ENCODE results near the gene PDE3B.
A peak's percentile ranks its signal among the peaks of the same experiment; 100 is the strongest.

Gene PDE3B

DNA sequence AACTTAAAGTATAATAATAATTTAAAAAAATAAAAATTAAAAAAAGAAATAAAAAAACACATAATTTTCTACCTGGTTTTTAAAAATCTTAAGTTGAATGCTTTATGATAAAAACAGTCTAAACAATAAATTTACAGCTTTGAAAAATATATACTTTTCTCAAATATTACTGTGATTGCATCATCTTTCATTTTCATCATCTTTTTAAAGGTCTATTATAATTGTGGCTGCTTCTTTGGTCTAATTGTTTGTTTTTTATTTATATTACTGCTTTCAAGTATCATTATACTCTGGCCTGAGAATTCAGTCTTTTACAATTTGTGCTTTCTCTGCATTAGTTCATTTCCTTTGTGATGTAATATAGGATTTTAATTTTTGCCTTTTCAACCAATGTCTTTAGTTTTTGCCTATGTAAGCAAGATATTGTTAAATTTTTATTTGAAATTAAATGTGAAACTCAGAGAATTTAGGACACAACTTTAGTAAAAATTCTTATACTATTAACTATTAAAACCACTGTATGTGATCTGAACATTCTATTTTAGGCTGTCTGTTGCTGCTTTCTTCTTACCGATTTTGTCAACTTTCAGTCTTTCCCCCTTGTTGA, 241.2 kb downstream of the PDE3B start:
- H3K4me1 ChIP-seq (ENCODE audit: insufficient read depth, insufficient read length): no peaks in the 10 kb centered on the region
- no peaks in the 10 kb centered on the region for H3K9me3 ChIP-seq (ENCODE audit: insufficient read depth, low read length)
- H3K9ac ChIP-seq (ENCODE audit: insufficient read length, low read depth): no peak overlapping the region
- no peak for TF ChIP-seq ZNF274 (IDR thresholded peaks at IDR 0.05; ENCODE audit: low read depth, low read length)
- no peak for TF ChIP-seq YY1 (IDR thresholded peaks at IDR 0.05; ENCODE audit: insufficient read depth, insufficient read length)
- no peak for TF ChIP-seq SUZ12 (IDR thresholded peaks at IDR 0.05; ENCODE audit: extremely low read depth, insufficient read depth, insufficient read length)
- no peaks in the 10 kb centered on the region for H3K27me3 ChIP-seq (ENCODE audit: insufficient read depth, insufficient read length)
- DNase-seq (ENCODE audit: low read depth, low spot score): no peak
- peaks cover 4% of the 10 kb centered on the region for H3K36me3 ChIP-seq (ENCODE audit: insufficient read depth, insufficient read length, low read length)
- H3K4me3 ChIP-seq (ENCODE audit: insufficient read length, low read depth): no peak overlapping the region

DNA sequence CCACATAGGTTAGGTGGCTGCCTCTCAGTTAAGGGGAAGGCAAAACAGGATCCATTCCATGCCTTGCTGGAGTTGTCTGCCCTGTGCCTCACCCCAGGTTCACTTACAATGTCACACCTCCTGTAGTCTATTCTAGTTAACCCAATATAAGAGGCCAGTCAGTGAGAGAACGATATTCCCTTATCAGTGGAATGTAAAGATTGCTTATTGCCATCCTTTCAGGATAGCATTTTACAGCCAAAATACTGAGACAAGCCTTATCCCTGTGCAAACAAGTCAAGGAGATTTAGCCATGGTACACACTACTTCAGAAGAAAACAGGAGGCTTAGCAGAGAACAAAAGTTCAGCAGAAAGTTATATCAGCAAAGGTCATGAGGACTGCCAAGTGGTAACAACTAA, 242.9 kb downstream of the PDE3B start:
- Histone ChIP-seq H3K9me3 (ENCODE audit: insufficient read depth, low read length) (no peaks in the 10 kb centered on the region), H3K36me3 (ENCODE audit: insufficient read depth, insufficient read length, low read length) (peaks cover 2% of the 10 kb centered on the region), H3K27me3 (ENCODE audit: insufficient read depth, insufficient read length) (no peaks in the 10 kb centered on the region), H3K4me1 (ENCODE audit: insufficient read depth, insufficient read length) (no peaks in the 10 kb centered on the region), H3K9ac (ENCODE audit: insufficient read length, low read depth) (no peak overlapping the region), H3K4me3 (ENCODE audit: insufficient read length, low read depth) (no peak overlapping the region)
- no peak for DNase-seq (ENCODE audit: low read depth, low spot score)
- TF ChIP-seq SUZ12 (IDR thresholded peaks at IDR 0.05; ENCODE audit: extremely low read depth, insufficient read depth, insufficient read length) (no peak), ZNF274 (IDR thresholded peaks at IDR 0.05; ENCODE audit: low read depth, low read length) (no peak), YY1 (IDR thresholded peaks at IDR 0.05; ENCODE audit: insufficient read depth, insufficient read length) (no peak)

DNA sequence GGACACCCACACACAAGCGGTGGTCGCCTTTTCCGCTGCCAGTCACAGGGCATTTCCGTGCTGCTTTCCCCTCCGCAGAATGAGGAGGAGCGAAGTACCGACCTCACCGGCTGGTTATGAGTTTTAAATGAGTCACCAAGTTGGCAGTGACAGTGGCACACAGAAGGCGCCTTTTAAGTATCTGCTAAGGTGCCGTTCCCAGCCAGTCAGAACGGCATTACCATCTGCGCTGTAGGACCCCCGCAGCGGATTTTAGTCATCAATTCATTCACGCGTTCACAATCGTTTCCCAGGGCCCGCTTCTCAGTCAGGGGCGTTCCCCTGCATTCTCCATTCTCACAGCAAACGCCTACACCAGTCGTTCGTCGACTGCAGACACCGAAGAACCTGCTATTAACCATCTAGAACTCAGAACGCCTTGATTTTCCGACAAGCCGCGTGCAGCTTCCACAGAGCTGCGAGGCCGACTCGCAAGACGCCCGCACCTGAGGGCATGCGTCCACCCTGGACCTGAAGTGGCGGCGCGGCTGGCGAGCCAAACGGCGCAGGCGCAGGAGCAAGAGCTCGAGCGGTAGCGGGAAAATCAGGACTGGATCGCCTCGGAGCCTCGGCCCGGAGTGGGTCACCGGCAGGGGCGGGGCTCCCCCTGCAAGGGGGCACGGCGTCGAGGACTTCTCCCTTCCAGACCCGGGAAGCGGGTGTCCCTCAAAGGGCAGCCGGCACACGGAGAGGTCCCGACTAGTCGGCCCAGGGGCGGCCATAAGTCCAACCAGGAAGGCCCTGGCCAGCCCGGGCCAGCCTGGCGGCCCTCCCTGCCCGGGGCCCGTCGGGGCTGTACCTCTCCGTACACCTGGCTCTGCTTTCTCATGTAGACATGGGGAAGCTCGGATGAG, 247.8 kb downstream of the PDE3B start:
- no peaks in the 10 kb centered on the region for H3K4me1 ChIP-seq (ENCODE audit: insufficient read depth, insufficient read length)

DNA sequence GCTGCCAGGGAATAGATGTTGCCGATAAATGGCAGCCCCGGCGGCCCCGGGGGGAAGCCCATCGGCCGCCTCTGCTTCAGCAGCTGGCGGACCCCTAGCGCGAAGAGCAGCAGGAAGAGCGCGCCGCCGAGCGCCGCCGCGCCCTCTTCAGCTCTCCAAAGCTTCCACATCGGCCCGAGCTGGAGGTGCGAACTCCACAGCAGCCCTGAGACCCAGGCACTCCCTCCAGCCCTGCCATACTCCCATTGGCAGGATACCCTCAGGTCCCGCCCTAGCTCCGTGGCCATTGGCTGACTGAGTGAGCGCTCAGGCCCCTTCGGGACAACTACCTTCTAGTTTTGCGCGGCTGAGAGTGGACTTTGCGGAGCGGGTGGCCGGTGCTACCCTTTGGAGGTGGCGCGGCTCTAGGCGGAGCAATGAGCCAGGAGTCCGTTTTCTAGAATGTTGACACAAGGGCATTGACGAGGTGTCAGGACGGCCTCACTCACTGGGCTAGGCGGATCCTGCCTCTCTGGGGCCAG, 248.5 kb downstream of the PDE3B start, which contains the start of gene CYP2R1:
CYP2R1 (minus strand) TSS at position 196 of the 521 bp plus-strand sequence; CDS start at position 170, 26 bp downstream.
- Histone ChIP-seq H3K36me3 (ENCODE audit: insufficient read depth, insufficient read length, low read length) (no peaks in the 10 kb centered on the region), H3K9ac (ENCODE audit: insufficient read length, low read depth) (peak within 1 kb of the TSS; percentile 79), H3K27me3 (ENCODE audit: insufficient read depth, insufficient read length) (peaks cover 4% of the 10 kb centered on the region), H3K4me3 (ENCODE audit: insufficient read length, low read depth) (peak within 1 kb of the TSS; percentile 46), H3K9me3 (ENCODE audit: insufficient read depth, low read length) (no peaks in the 10 kb centered on the region), H3K4me1 (ENCODE audit: insufficient read depth, insufficient read length) (no peaks in the 10 kb centered on the region)
- DNase-seq (ENCODE audit: low read depth, low spot score): peak; percentile 85
- no peak for TF ChIP-seq SUZ12 (IDR thresholded peaks at IDR 0.05; ENCODE audit: extremely low read depth, insufficient read depth, insufficient read length)
- TF ChIP-seq ZNF274 (IDR thresholded peaks at IDR 0.05; ENCODE audit: low read depth, low read length): no peak
- TF ChIP-seq YY1 (IDR thresholded peaks at IDR 0.05; ENCODE audit: insufficient read depth, insufficient read length): no peak

More for the DNA sequence above, 247.8 kb downstream of the PDE3B start:
- Histone ChIP-seq H3K9me3 (ENCODE audit: insufficient read depth, low read length) (no peaks in the 10 kb centered on the region), H3K27me3 (ENCODE audit: insufficient read depth, insufficient read length) (peaks cover 4% of the 10 kb centered on the region), H3K4me3 (ENCODE audit: insufficient read length, low read depth) (peak overlapping the region; percentile 46), H3K36me3 (ENCODE audit: insufficient read depth, insufficient read length, low read length) (no peaks in the 10 kb centered on the region), H3K9ac (ENCODE audit: insufficient read length, low read depth) (peak overlapping the region; percentile 79)
- TF ChIP-seq SUZ12 (IDR thresholded peaks at IDR 0.05; ENCODE audit: extremely low read depth, insufficient read depth, insufficient read length) (no peak), ZNF274 (IDR thresholded peaks at IDR 0.05; ENCODE audit: low read depth, low read length) (no peak), YY1 (IDR thresholded peaks at IDR 0.05; ENCODE audit: insufficient read depth, insufficient read length) (no peak)
- peak; percentile 70 for DNase-seq (ENCODE audit: low read depth, low spot score)

DNA sequence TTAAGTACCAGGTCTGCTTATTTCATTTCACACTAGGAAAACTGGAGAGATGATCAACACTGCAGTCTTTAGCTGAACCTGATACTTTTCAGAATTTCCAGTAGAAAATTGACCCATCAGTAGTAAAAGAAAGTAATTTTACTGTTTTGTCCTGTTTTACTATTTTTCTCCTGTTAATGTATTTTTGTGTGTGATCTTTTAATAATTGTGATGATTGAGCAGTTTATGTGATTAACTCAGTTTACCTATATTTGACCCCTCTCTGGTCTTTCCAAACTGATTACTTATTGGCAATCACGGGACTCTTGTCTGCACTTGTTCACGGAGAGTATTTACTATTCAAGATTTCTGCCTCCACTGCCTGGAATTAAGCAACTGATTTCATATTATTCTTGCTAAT, 249.0 kb downstream of the PDE3B start:
- H3K9ac ChIP-seq (ENCODE audit: insufficient read length, low read depth): no peak overlapping the region
- TF ChIP-seq ZNF274 (IDR thresholded peaks at IDR 0.05; ENCODE audit: low read depth, low read length): no peak
- no peak for TF ChIP-seq YY1 (IDR thresholded peaks at IDR 0.05; ENCODE audit: insufficient read depth, insufficient read length)
- no peak for TF ChIP-seq SUZ12 (IDR thresholded peaks at IDR 0.05; ENCODE audit: extremely low read depth, insufficient read depth, insufficient read length)
- H3K27me3 ChIP-seq (ENCODE audit: insufficient read depth, insufficient read length): peaks cover 4% of the 10 kb centered on the region
- H3K36me3 ChIP-seq (ENCODE audit: insufficient read depth, insufficient read length, low read length): no peaks in the 10 kb centered on the region
- H3K4me3 ChIP-seq (ENCODE audit: insufficient read length, low read depth): peak overlapping the region; percentile 46
- no peaks in the 10 kb centered on the region for H3K4me1 ChIP-seq (ENCODE audit: insufficient read depth, insufficient read length)
- DNase-seq (ENCODE audit: low read depth, low spot score): no peak
- no peaks in the 10 kb centered on the region for H3K9me3 ChIP-seq (ENCODE audit: insufficient read depth, low read length)

DNA sequence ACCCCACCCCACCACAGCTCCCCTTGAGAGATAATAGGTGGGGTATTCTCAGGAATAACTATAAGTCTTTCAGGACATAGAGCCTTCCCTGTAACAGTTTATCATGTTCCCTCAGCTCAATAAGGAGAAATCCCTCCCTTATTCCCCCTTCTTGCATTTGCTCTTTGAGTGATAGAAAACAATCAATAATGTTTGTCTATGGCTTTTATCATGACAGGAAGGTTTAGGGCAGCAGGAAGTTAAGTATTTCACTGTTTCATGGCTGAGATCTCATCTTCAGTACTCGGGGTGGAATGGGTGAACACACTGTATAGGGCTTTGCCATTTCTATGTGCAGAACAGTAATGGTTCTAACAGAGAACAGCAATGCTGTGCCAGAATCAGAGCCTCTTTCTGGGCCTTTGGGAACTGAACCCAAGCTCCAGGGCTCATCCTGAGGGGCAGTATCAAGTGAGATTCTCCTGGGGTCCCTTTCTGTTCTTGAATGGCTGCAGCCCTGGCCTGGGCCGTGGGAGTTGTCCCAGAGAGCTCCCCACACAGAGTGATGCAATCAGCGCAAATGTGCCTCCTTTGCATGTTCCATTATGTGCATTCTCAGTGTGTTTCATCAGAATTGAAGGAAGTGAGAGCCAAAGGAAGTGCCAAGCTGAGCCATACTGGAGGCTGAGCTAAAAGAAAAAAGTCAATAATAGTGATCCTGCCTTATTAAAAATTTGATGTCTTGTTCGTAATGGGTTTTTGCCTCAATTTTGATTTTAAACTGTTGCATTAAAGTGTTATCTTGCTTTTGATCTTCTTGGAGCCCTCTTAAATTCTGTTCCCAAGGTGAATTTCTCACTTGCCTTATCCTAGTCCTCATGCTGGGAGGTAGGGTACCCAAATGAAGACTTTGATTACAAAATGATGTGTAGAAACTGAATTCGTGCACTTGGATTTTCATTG, 251.3 kb downstream of the PDE3B start:
- H3K4me1 ChIP-seq (ENCODE audit: insufficient read depth, insufficient read length): no peaks in the 10 kb centered on the region
- H3K27me3 ChIP-seq (ENCODE audit: insufficient read depth, insufficient read length): peaks cover 4% of the 10 kb centered on the region
- TF ChIP-seq YY1 (IDR thresholded peaks at IDR 0.05; ENCODE audit: insufficient read depth, insufficient read length): no peak
- TF ChIP-seq ZNF274 (IDR thresholded peaks at IDR 0.05; ENCODE audit: low read depth, low read length): no peak
- no peak for TF ChIP-seq SUZ12 (IDR thresholded peaks at IDR 0.05; ENCODE audit: extremely low read depth, insufficient read depth, insufficient read length)
- H3K36me3 ChIP-seq (ENCODE audit: insufficient read depth, insufficient read length, low read length): no peaks in the 10 kb centered on the region
- no peak overlapping the region for H3K4me3 ChIP-seq (ENCODE audit: insufficient read length, low read depth)
- no peak overlapping the region for H3K9ac ChIP-seq (ENCODE audit: insufficient read length, low read depth)
- no peaks in the 10 kb centered on the region for H3K9me3 ChIP-seq (ENCODE audit: insufficient read depth, low read length)
- no peak for DNase-seq (ENCODE audit: low read depth, low spot score)
